B cell (primary cell): ENCODE data around the gene EHBP1. TPM values are rescaled to one million over a fixed set of nuclear protein-coding genes. Genes with fewer than 3 reads are reported as not detected.

Experiments
- ATAC-seq: fragments of 200-7000 bp; cut with Tn5 transposase; one replicate; pipeline ENCODE4 v1.10.0; 2021; ENCODE audit warnings: low read depth, mild to moderate bottlenecking, moderate number of reproducible peaks, moderate library complexity
- CTCF ChIA-PET: fragments of 350-600 bp; sonication (Branson Sonifier 250); formaldehyde crosslinking; loops from one replicate; lab custom pipeline; 2021; ENCODE audit warnings: antibody characterized with exemption, inconsistent platforms; lab: Charles Lee
- POLR2A ChIA-PET: fragments of 350-600 bp; sonication (Branson Sonifier 250); formaldehyde crosslinking; loops from one replicate; lab custom pipeline; 2021; ENCODE audit warnings: antibody characterized with exemption; lab: Charles Lee
- DNase-seq: peaks from one replicate; pipeline ENCODE4 v3.0.0; 2013
- H2AFZ ChIP-seq: 2 replicates; pipeline ENCODE4 v1.6.1; 2012; ENCODE audit warnings: mild to moderate bottlenecking, low read depth, low read length; ENCODE audit not compliant: insufficient read depth, poor library complexity, severe bottlenecking
- H3K27ac ChIP-seq, 2 donors: 1 replicate in 1 of 2; 2 replicates in 1 of 2; pipeline ENCODE4 v1.5.1; 2012 to 2013; ENCODE audit warnings: low read length in 2 of 2, mild to moderate bottlenecking in 2 of 2, moderate library complexity in 1 of 2
- H3K27me3 ChIP-seq, 4 experiments: fragments of 200-600 bp in 1 of 4; sonication (generic) in 1 of 4; replicated peaks in 1 of 4; 1 replicate in 2 of 4; 2 replicates in 2 of 4; pipeline versions ENCODE4 v1.6.1 to v1.7.0; 2013 to 2016; ENCODE audit warnings: low read length in 3 of 4, mild to moderate bottlenecking in 2 of 4, mixed read lengths in 1 of 4, moderate library complexity in 1 of 4; ENCODE audit not compliant: insufficient read depth in 4 of 4, control insufficient read depth in 3 of 4; ENCODE audit errors: control extremely low read depth in 1 of 4
- H3K36me3 ChIP-seq, 2 experiments: replicated peaks in 1 of 2; 1 replicate in 1 of 2; 2 replicates in 1 of 2; pipeline versions ENCODE4 v1.6.1 to v1.7.1; 2013; ENCODE audit warnings: low read length in 1 of 2; ENCODE audit not compliant: insufficient read depth in 2 of 2, control insufficient read depth in 1 of 2; ENCODE audit errors: control extremely low read depth in 1 of 2, extremely low read depth in 1 of 2
- H3K4me1 ChIP-seq, 2 donors: fragments of 200-600 bp in 1 of 2; sonication (generic) in 1 of 2; 1 replicate in 1 of 2; 2 replicates in 1 of 2; pipeline versions ENCODE4 v1.5.1 to v1.6.1; 2013 to 2017; ENCODE audit warnings: low read length in 2 of 2; ENCODE audit not compliant: control insufficient read depth in 2 of 2, insufficient read depth in 2 of 2
- H3K4me2 ChIP-seq: replicated peaks from 2 replicates; pipeline ENCODE3; 2012; ENCODE audit warnings: mild to moderate bottlenecking, low read depth, low read length; ENCODE audit not compliant: poor library complexity, severe bottlenecking
- H3K4me3 ChIP-seq, 5 experiments: fragments of 200-600 bp in 1 of 5; sonication (generic) in 1 of 5; 1 replicate in 3 of 5; 2 replicates in 2 of 5; pipeline versions ENCODE4 v1.5.1 to v1.7.0; 2011 to 2016; ENCODE audit warnings: low read length in 4 of 5, mild to moderate bottlenecking in 4 of 5, low read depth in 2 of 5, control low read depth in 1 of 5, moderate library complexity in 1 of 5; ENCODE audit not compliant: insufficient read depth in 1 of 5; ENCODE audit errors: control extremely low read depth in 1 of 5, extremely low read depth in 1 of 5
- H3K79me2 ChIP-seq: fragments of 200-600 bp; sonication (generic); one replicate; pipeline ENCODE4 v1.6.0; 2016; ENCODE audit warnings: low read length; ENCODE audit not compliant: control insufficient read depth, insufficient read depth
- H3K9ac ChIP-seq: fragments of 200-600 bp; sonication (generic); 2 replicates; pipeline ENCODE4 v1.6.1; 2017; ENCODE audit warnings: mild to moderate bottlenecking, low read length, moderate library complexity
- H3K9me3 ChIP-seq, 3 donors: one replicate each; pipeline versions ENCODE4 v1.6.1 to v1.7.1; 2013; ENCODE audit warnings: low read length in 2 of 3; ENCODE audit not compliant: control insufficient read depth in 2 of 3, insufficient read depth in 1 of 3; ENCODE audit errors: control extremely low read depth in 1 of 3
- H4K20me1 ChIP-seq: 2 replicates; pipeline ENCODE4 v1.6.0; 2012; ENCODE audit warnings: mild to moderate bottlenecking, low read length; ENCODE audit not compliant: insufficient read depth, control insufficient read depth, poor library complexity, severe bottlenecking
- H3K27ac Mint-ChIP-seq: one replicate; pipeline ENCODE4 v1.8.0; 2021; ENCODE audit warnings: mixed read lengths
- H3K27me3 Mint-ChIP-seq: one replicate; pipeline ENCODE4 v1.8.0; 2021; ENCODE audit warnings: mixed read lengths
- H3K4me1 Mint-ChIP-seq: one replicate; pipeline ENCODE4 v1.8.0; 2021; ENCODE audit warnings: mixed read lengths
- H3K4me3 Mint-ChIP-seq: one replicate; pipeline ENCODE4 v1.8.0; 2021; ENCODE audit warnings: mixed read lengths
- H3K9me3 Mint-ChIP-seq: one replicate; pipeline ENCODE4 v1.8.0; 2022; ENCODE audit warnings: mixed read lengths; ENCODE audit not compliant: insufficient read depth
- CTCF ChIP-seq: fragments of 200-600 bp; IDR thresholded peaks from one replicate; pipeline ENCODE4 v1.8.0; 2022; ENCODE audit warnings: antibody characterized with exemption, mild to moderate bottlenecking
- EZH2 ChIP-seq: IDR thresholded peaks from 2 replicates; pipeline ENCODE4 v1.6.1; 2012; ENCODE audit warnings: borderline replicate concordance, low read depth, mild to moderate bottlenecking, moderate library complexity, low read length; ENCODE audit not compliant: insufficient read depth, poor library complexity, severe bottlenecking
- WGBS: methylation state at CpG from one replicate; pipeline ENCODE4 v1.1.5; 2013; ENCODE audit warnings: missing lambda C conversion rate; ENCODE audit not compliant: insufficient coverage; 5-methylcytosine and 5-hydroxymethylcytosine counted together
- intact Hi-C: fragments of 100-400 bp; cut with micrococcal nuclease; formaldehyde crosslinking; loops from one replicate; pipeline ENCODE4 v1.10.0; 2022
- polyA plus RNA-seq: library from polyadenylated mRNA; depleted of rRNA; stranded (reverse); fragments of >200 nt; gene quantifications from 2 replicates; pipeline ENCODE4 v1.2.3, GENCODE V29; 2012
- total RNA-seq, 2 donors: library from RNA; stranded (reverse); fragments of 120-200 nt in 1 of 2; gene quantifications; 1 replicate in 1 of 2; 2 replicates in 1 of 2; pipeline versions ENCODE4 v1.2.3 to v1.2.4, GENCODE V29; 2013 to 2022

EHBP1 gene
- total and polyA plus RNA-seq, 2 donors (not counting 1 experiment from before 2014, with no cell fraction given): 8.8 to 34.7 TPM

GRCh38 chr2:62964050-62964449 is 258.5 kb downstream of the EHBP1 start:
- Mint-ChIP-seq H3K4me1 (no peaks in the 10 kb centered on the region), H3K27ac (no peak overlapping the region), H3K9me3 (no peaks in the 10 kb centered on the region), H3K4me3 (no peak overlapping the region), H3K27me3 (no peaks in the 10 kb centered on the region)
- Histone ChIP-seq H3K4me1 (no peaks in the 10 kb centered on the region), H4K20me1 (no peaks in the 10 kb centered on the region), H3K79me2 (no peaks in the 10 kb centered on the region), H2AFZ (no peak overlapping the region), H3K4me2 (no peak overlapping the region), H3K4me3 (no peak overlapping the region), H3K9ac (no peak overlapping the region), H3K9me3 (no peaks in the 10 kb centered on the region), H3K36me3 (peaks cover 0 to 1% of the 10 kb centered on the region in 2 experiments), H3K27ac (no peak overlapping the region), H3K27me3 (no peaks in the 10 kb centered on the region)
- intact Hi-C loops: no loop called here
- ChIA-PET POLR2A (no interaction called here), CTCF (interaction anchor here (0.5 kb wide), 1 partner anchor 65 kb away, joined by 4 read pairs; no protein-coding TSS in a partner anchor)
- TF ChIP-seq CTCF (no peak), EZH2 (no peak)
- no CpG with 5 or more reads among the region's 2 CpGs for WGBS
- ATAC-seq: no peak
- DNase-seq: no peak

- no peaks in the 10 kb centered on the region for H3K27me3 Mint-ChIP-seq
- ChIA-PET POLR2A (no interaction called here), CTCF (no interaction called here)
- Histone ChIP-seq H2AFZ (no peak overlapping the region), H3K4me1 (no peaks in the 10 kb centered on the region), H3K36me3 (peaks cover 0 to 1% of the 10 kb centered on the region in 2 experiments), H3K4me3 (no peak overlapping the region), H3K9ac (no peak overlapping the region), H3K27me3 (no peaks in the 10 kb centered on the region), H4K20me1 (no peaks in the 10 kb centered on the region), H3K79me2 (no peaks in the 10 kb centered on the region), H3K27ac (no peak overlapping the region), H3K9me3 (no peaks in the 10 kb centered on the region), H3K4me2 (no peak overlapping the region)
- H3K27ac Mint-ChIP-seq: no peak overlapping the region
- WGBS: 91% methylated on average over 6 of the region's 7 CpGs
- ATAC-seq (no peak), DNase-seq (no peak)
- TF ChIP-seq EZH2: no peak
- no peak for TF ChIP-seq CTCF
- no peaks in the 10 kb centered on the region for H3K4me1 Mint-ChIP-seq
- intact Hi-C loops: no loop called here
- H3K9me3 Mint-ChIP-seq: no peaks in the 10 kb centered on the region
- H3K4me3 Mint-ChIP-seq: no peak overlapping the region
These were observed 259.2 kb downstream of the EHBP1 start for GRCh38 chr2:62964671-62965070.
